ENCODE results near the gene LGR4. TPM values are rescaled to one million over a fixed set of nuclear protein-coding genes. Genes with fewer than 3 reads are reported as not detected.

The LGR4 gene
- total and polyA plus RNA-seq, 2 experiments from 2014 or later = 14.9 to 59.2 TPM

DNA sequence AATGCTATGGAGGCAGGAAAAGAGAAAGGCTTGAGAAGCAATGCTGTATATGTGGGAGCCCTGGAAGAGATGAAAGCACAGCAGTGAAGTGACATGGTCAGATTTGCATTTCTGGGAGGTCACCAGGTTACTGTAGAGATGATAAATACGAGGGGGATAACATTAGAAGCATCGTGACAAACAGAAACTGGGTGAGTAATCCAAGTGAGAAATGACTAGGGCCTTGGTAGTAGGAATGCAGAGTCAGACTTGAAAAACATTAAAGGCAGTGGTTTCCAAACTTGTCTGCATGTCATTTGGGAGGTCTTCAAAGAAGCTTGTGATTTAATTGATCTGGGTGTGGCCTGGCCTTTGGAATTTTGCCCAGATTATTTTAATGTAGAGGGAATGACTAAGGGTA lies 153.5 kb downstream of the LGR4 start:
- H4K20me1 ChIP-seq (ENCODE audit: insufficient read depth) = no peaks in the 10 kb centered on the region
- no peaks in the 10 kb centered on the region for H3K27me3 ChIP-seq (replicated peaks; ENCODE audit: insufficient read depth)
- 2 to 3% methylated on average over 2 of the region's 2 CpGs for WGBS, 2 experiments (ENCODE audit: low coverage in 1 of 2, low lambda C conversion rate in 2 of 2, missing lambda C conversion rate in 2 of 2)
- peak overlapping the region; percentile 66 for H3K9ac ChIP-seq
- H3K4me2 ChIP-seq (ENCODE audit: unreplicated experiment) = peak overlapping the region; percentile 83
- in situ Hi-C loops (cut with MboI) = no loop called here
- peak; percentile 86 for DNase-seq
- TF ChIP-seq EZH2phosphoT487 (IDR thresholded peaks at IDR 0.05; ENCODE audit: insufficient read depth, low read depth) (no peak), EZH2 (IDR thresholded peaks at IDR 0.05; ENCODE audit: insufficient read depth, poor library complexity, severe bottlenecking) (no peak)
- no peaks in the 10 kb centered on the region for H3K9me2 ChIP-seq (ENCODE audit: insufficient read depth)
- H3F3A ChIP-seq (ENCODE audit: insufficient read depth) = peaks cover 17% of the 10 kb centered on the region
- peaks cover 30% of the 10 kb centered on the region for H3K4me1 ChIP-seq (ENCODE audit: insufficient read depth)
- no peaks in the 10 kb centered on the region for H3K79me2 ChIP-seq (ENCODE audit: insufficient read depth)
- H3K27ac ChIP-seq = peak overlapping the region; percentile 86
- H2AFZ ChIP-seq = 0 out of 2 replicates have a peak overlapping the region, but pooled peaks have one; percentile 29
- H3K9me3 ChIP-seq (ENCODE audit: low read depth) = no peaks in the 10 kb centered on the region
- peak overlapping the region; percentile 44 for H3K4me3 ChIP-seq
- no peaks in the 10 kb centered on the region for H3K36me3 ChIP-seq (ENCODE audit: low read depth)

DNA sequence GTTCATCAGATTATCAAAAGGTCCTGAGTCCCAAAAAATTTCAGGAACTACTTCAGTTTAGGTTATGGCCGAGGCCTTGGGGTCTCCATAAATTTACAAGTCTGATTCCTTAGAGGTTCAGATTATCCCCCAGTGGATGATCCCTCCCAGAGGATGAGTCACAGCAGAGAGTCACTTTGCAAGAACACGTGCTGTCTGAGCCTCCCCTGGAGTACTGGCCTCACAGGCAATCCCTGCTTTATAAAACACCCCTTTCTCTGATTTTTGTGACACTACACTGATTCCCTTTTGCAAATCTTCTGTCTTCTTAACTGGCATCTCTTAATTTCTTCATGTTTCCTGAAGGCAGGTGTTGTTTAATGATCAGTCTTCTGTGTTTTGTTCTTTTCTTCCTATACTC lies 154.8 kb downstream of the LGR4 start:
- TF ChIP-seq EZH2 (IDR thresholded peaks at IDR 0.05; ENCODE audit: insufficient read depth, poor library complexity, severe bottlenecking) (no peak), EZH2phosphoT487 (IDR thresholded peaks at IDR 0.05; ENCODE audit: insufficient read depth, low read depth) (no peak)
- Histone ChIP-seq H3K9me2 (ENCODE audit: insufficient read depth) (no peaks in the 10 kb centered on the region), H4K20me1 (ENCODE audit: insufficient read depth) (no peaks in the 10 kb centered on the region), H3K4me1 (ENCODE audit: insufficient read depth) (peaks cover 39% of the 10 kb centered on the region), H3K36me3 (ENCODE audit: low read depth) (no peaks in the 10 kb centered on the region), H3F3A (ENCODE audit: insufficient read depth) (peaks cover 23% of the 10 kb centered on the region), H3K4me3 (no peak overlapping the region), H3K9ac (peak overlapping the region; percentile 66), H3K79me2 (ENCODE audit: insufficient read depth) (no peaks in the 10 kb centered on the region), H3K27me3 (replicated peaks; ENCODE audit: insufficient read depth) (no peaks in the 10 kb centered on the region), H2AFZ (peak overlapping the region; percentile 59), H3K9me3 (ENCODE audit: low read depth) (no peaks in the 10 kb centered on the region), H3K27ac (peak overlapping the region; percentile 86), H3K4me2 (ENCODE audit: unreplicated experiment) (peak overlapping the region; percentile 16)
- DNase-seq = peak; percentile 88
- 17 to 21% methylated on average over 2 of the region's 2 CpGs for WGBS, 2 experiments (ENCODE audit: low coverage in 1 of 2, low lambda C conversion rate in 2 of 2, missing lambda C conversion rate in 2 of 2)
- in situ Hi-C loops (cut with MboI) = no loop called here

Small RNAs within 50 kb of the gene (microRNA-seq; reads per million reads assigned to microRNA genes)
- not detected for gene MIR8087 (ENCODE audit: borderline number of aligned reads)

Small RNAs within 50 kb of the gene (small RNA-seq; reads per million reads assigned to genes)
- gene AC100771.1 (ENCODE audit: low read depth, low replicate concordance) = not detected
- not detected for gene MIR8087 (ENCODE audit: low read depth, low replicate concordance)
- gene RNA5SP339 (ENCODE audit: low read depth, low replicate concordance) = not detected

Other genes starting within 250 kb of the LGR4 start
- gene CCDC34, start 109.6 kb downstream of the LGR4 start, total RNA-seq (2014; rRNA removed; shearing (Covaris generic)) = 3.9 and 5.7 TPM in 2 replicates
- 7.8 and 8.1 TPM in 2 replicates for gene CCDC34, start 109.6 kb downstream of the LGR4 start, polyA plus RNA-seq (2016; fragmentation: Nextera tagmentation; extraction: Ambion mirVana)
- 47.0 and 51.1 TPM in 2 replicates for gene LIN7C, start 34.0 kb upstream of the LGR4 start, total RNA-seq (2014; rRNA removed; shearing (Covaris generic))
- gene LIN7C, start 34.0 kb upstream of the LGR4 start, polyA plus RNA-seq (2016; fragmentation: Nextera tagmentation; extraction: Ambion mirVana) = 43.0 and 45.1 TPM in 2 replicates
- gene BDNF, start 227.7 kb upstream of the LGR4 start, total RNA-seq (2014; rRNA removed; shearing (Covaris generic)) = 63.6 and 64.1 TPM in 2 replicates
- 58.1 and 59.7 TPM in 2 replicates for gene BDNF, start 227.7 kb upstream of the LGR4 start, polyA plus RNA-seq (2016; fragmentation: Nextera tagmentation; extraction: Ambion mirVana)